Fibroblast of peridontal ligament (primary cell): ENCODE measurements around the gene TMC7.
"Not testable (repeated sequence)": the region's sequence is repeated elsewhere in the genome, so short reads cannot be mapped to it uniquely, and the experiment has no call there.

ENCODE experiments used
- DNase-seq: peaks from one replicate; pipeline ENCODE4 v3.0.0-alpha.2; 2010; ENCODE audit errors: extremely low read depth

The TMC7 gene

DNA sequence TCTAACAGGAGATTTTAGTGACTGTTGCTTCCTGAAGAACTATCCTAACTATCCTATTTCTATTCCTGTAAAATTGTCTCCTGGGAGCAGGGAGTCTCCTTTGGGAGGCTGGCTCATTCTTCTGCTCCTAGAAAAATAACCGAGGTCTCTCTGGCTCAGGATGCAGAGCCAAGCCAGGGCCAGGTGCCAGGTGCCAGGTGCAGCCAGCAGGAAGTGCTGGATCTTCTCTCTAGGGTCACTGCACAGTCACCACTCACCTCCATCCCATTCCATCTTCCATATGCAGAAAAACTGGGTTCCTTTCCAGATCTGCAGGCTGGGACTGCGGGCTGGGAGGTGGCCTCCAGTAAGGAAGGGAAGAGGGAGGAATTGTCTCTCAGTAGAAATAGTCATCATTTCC, 3.8 kb upstream of the TMC7 start:
- DNase-seq, result no peak

DNA sequence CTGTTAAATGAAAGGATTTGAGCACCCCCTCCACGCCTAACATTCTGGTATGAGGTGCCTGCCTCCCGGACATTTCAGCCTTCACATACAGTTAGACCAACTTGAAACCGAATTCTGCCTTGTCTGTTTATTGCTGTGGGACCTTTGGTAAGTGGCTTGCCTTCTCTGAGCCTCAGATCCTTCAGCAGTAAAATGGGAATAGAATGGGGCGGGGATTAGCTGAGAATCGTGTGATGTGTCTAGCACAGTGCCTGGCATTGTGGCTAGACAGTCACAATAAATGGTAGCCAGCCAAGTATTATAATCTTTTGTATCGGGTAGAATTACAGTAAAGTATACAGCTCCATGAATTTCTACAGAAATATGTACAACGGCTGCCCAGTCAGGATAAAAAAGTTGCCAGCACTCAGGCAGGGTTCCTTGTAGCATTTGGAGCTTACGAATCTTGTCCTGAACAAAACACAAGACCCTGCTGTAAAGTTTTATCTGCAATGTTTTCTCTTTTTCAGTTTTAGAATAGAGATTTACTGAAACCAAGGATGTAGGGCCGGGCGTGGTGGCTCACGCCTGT, 786 bp downstream of the TMC7 start:
- DNase-seq, result peak; percentile 24

DNA sequence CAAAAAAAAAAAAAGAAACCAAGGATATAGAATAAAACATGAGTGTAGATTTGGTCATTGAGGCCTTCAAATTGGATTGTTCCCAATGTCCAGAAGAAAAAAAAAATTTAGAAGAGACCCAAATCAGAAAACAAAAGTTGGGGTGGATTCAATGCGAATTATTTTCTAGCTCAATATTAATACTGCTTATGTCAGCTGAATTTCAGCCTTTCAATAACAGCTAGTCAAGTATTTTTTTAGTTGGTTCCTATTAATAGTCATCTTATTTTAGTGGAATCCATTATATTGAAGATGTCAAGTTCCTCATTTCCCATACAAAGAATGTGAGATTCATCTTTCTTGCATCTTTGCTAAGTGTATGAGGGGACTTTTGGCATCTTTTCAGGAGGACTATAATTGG, 1.5 kb downstream of the TMC7 start:
- DNase-seq, result not testable (repeated sequence)

DNA sequence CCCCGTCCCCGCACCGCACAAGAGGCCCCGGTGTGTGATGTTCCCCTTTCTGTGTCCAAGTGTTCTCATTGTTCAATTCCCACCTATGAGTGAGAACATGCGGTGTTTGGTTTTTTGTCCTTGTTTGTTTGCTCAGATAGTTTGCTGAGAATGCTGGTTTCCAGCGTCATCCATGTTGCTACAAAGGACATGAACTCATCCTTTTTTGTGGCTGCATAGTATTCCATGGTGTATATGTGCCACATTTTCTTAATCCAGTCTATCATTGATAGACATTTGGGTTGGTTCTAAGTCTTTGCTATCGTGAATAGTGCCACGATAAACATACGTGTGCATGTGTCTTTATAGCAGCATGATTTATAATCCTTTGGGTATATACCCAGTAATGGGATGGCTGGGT, 8.0 kb downstream of the TMC7 start:
- DNase-seq, result not testable (repeated sequence)

DNA sequence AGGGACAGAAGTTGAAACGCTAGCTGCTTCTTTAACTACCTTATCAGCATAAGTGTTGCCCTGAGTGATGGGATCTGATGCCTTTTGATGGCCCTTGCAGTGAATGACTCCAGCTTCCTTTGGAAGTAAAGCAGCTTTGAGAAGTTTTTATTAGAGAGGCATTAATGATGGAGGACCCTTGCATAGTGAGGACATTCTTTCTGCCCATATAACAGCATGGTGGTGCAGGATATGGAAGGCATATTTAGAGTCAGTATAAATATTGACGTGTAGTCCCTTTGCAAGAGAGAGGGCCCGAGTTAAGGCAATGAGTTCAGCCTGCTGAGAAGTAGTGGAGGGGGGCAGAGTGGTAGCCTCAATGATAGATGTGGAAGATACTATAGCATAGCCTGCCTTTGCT, 9.8 kb downstream of the TMC7 start:
- DNase-seq, result not testable (repeated sequence)

DNA sequence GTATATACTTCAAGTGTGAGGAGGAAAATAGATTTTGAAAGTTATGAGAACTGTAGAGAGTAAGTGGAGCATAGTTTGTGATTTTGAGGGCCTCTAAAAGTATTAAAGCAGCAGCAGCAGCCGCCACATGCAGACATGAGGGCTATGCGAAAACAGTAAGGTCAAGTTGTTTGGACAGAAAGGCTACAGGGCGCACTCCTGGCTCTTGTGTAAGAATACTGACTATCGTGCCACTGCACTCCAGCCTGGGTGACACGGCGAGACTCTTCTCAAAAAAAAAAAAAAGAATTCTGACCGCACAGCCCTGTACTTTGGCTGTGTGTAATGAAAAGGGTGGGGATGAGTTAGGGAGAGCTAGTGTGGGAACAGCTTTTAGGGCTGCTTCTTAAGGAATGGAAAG, 10.4 kb downstream of the TMC7 start:
- not testable (repeated sequence) for DNase-seq

DNA sequence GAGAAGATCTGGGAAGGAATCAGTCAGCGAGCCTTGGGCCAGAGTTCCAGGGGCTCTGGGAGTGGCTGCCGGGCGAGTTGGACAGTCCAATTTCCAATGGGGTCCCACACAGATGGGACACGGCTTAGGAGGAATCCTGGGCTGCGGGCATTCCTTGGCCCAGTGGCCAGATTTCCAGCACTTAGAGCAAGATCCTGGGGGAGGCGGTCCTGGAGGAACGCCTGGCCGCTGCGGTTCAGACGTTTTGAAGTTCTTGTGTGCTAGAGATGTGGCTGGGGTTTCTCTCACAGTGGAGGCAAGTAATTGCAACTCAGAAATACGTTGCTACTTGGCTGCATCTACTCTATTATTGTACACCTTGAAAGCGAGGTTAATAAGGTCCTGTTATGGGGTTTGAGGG, 11.7 kb downstream of the TMC7 start:
- not testable (repeated sequence) for DNase-seq

DNA sequence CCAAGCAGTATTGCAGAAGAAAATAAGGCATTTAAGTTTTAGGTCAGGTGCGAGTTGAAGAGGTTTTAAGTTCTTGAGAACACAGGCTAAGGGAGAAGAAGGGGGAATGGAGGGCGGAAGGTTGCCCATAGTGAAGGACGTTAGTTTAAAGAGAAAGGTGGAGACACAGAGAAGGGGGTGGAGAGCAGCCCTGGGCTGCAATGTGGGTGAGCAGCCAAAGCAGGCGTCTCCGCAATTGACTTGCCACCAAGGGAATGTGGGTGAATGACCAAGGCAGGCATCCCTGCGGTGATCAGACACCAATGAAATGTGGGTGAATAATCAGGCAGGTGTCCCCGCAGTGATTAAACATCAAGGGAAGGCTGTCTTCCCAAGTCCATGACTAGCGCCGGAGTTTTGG, 12.8 kb downstream of the TMC7 start:
- not testable (repeated sequence) for DNase-seq

DNA sequence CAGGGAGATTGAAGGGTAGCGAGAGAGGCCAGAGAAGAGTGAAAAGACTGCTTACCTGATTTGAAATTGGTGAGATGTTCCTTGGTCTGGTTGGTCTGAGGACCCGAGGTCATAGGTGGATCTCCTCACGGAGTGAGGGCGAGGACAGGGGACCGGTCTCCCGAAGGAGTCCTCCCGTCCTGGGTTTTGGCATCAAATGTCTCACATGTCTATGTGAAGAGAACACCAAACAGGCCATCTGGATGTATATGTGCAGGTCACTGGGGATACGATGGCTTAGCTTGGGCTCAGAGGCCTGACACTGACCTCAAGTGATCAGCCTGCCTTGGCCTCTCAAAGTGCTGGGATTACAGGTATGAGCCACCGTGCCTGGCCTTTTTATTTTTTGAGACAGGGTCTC, 13.3 kb downstream of the TMC7 start:
- DNase-seq, result not testable (repeated sequence)

DNA sequence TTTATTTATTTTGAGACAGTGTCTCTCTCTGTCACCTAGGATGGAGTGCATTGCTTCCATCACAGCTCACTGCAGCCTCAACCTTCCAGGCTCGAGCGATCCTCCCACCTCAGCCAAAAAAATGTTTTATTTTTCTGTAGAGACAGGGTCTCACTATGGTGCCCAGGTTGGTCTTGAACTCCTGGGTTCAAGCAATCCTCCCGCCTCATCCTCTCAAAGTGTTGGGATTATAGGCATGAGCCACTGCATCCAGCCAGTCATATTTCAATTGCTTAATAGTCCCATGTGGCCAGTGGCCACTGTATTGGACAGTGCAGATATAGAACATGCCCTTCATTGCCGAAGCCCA, 15.3 kb downstream of the TMC7 start:
- no peak for DNase-seq

DNA sequence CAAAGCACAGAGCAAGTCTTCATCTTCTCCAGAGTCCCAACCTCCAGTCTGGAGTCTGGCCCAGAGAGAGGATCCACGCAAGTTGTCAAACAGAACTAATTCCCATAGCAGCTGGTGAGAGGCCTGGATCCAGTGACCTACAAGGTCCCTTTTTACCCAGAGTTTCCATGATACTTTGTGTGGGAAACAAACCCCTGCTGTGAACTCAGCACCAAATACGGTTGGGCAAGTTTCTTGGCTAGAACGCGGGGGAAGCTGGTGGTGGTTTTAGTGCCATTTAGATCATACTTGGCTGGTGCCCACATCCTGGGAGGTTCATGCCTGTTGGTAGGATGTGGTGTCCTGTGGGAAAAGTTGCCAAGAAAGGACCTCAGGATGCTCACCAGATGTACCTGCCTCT, 18.1 kb downstream of the TMC7 start:
- DNase-seq, result peak; percentile 88

DNA sequence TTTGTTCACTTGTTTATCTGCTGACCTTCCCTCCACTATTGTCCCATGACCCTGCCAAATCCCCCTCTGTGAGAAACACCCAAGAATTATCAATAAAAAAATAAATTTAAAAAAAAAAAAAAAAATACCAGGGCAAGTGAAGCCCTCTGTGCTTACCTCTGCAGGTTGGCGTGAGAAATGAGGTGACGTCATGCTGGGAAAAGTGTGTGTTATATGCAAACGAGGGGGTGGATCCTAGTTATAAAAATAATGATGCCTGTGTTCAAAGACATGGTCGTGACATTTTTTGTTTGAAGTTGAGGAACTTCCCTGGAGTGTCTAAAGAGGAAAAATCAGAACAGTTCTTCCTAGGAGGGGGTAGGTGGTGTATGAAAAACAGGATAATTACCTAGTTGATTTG, 20.2 kb downstream of the TMC7 start:
- no peak for DNase-seq

DNA sequence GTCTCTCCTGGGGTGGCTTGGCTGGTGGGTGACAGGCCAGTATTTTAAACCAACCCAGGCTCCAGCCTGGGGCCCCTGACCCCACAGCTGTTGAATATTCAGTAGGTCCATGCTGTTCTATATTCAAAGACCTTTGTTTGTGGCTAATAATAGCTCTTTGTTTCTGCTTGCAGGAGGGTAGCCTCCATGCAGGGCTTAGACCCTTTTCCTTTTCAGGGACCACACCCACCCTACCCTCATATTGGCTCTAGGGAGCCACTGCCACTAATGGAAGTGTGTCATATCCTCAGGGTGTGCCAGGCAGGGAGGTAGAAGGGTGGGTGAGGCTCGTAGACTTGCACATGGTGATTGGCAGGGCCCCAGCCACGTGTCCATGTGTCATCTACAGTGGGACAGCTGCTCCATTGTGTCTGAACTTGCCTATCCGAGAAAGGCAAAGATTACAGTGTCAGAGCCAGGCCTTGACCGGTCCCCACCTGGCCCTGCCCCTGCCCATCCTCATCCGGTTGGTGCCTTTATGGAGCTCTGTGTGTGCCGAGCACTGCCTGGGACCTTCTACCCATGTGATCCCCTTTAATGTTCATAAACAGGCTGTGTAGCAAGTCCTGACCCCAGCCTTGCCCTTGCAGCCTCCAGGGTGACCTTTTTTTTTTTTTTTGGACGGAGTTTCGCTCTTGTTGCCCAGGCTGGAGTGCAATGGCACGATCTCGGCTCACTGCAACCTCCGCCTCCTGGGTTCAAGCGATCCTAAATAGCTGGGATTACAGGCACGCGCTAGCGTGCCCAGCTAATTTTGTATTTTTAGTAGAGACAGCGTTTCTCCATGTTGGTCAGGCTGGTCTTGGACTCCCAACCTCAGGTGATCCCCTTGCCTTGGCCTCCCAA, 22.1 kb downstream of the TMC7 start:
- no peak for DNase-seq

DNA sequence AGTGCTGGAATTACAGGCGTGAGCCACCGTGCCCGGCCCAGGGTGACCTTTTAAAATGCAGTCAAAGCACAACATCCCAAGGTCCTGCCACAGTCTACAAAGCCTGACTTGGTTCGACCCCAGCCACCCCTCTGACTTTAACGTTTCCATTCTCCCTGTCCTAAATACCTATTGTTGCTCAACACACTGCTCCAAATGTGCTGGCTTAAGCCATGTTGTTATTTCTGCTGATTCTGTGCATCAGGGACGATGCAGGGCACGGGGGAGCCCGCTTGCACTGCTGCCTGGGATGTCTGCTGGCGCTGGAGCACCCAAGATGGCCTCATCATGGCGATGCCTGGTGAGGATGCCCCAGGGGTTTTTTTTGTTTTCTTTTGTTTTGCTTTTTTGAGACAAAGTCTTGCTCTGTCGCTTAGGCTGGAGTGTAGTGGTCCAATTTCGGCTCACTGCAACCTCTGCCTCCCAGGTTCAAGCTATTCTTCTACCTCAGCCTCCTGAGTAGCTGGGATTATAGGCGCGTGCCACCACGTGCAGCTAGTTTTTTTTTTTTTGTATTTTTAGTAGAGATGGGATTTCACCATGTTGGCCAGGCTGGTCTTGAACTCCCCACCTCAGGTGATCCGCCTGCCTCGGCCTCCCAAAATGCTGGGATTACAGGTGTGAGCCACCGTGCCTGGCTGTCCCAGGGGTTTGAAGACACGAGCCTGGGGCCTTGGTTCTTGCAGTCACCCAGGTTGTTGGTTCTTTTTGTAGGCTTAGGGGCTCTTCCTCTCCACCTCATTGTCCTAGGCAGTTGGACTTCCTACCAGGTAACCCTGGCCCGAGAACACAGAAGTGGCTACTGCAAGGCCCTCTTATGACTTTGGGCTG, 22.9 kb downstream of the TMC7 start:
- no peak for DNase-seq

DNA sequence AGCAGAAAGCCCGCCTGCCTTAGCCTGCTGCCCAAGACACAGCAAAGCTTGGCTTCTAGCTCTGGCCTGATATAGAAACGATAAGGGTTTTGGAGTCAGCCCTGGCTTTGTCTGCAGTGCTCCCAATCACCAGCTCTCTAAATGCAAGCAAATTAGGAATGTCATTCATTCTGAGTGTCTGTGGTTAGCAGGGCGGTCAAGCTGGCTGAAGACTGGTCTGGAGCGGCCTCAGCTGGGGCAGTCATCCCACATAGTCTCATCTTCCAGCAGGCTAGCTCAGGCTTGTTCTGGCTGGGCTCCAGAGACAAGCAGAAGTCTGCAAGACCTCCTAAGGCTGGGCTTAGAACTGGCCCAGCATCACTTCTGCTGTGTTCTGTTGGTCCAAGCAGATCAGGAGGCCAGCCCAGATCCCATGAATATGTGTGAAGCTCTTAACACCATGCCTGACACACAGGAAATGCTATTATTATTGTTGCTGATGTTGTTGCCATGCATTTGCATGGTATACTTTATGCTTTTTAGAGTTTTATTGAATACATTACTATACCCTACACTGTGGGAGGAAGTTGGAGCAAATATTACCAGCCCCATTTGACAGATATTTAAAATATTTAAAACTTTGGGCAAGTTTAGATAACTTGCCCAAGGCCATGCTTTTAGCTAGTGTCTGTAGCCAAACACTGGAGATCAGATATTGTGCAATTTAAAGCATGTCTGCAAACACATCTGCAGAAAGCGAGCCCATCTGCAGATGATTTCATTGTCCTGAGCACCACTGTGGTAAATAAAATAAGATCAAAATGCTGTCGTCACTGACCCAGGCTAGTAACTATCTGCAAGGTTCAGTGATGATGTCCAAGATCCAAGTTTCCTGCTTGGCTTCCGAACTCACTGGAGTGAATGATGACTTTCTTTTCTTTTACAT, 24.8 kb downstream of the TMC7 start:
- DNase-seq, result peak; percentile 82

DNA sequence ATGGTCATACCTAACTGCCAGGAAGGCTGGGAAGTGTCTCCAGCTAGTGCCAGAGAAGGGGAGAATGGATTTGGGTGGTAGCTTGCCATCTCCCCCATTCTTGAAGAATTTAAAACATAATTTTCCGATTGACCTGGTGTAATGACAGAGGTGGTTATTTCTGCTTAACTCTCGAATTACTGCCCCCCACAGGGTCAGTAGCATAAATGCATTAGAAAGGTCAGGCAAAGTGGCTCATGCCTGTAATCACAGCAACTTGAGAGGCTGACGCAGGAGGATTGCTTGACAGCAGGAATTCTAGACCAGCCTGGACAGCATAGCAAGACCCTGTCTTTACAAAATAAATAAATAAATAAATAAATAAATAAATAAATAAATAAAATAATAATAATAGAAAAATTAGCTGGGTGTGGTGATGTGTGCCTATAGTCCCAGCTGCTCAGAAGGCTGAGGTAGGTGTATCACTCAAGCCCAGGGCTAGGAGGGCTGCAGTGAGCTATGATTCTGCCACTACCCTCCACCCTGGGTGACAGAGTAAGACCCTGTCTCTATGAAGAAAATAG, 27.5 kb downstream of the TMC7 start:
- DNase-seq, result no peak

DNA sequence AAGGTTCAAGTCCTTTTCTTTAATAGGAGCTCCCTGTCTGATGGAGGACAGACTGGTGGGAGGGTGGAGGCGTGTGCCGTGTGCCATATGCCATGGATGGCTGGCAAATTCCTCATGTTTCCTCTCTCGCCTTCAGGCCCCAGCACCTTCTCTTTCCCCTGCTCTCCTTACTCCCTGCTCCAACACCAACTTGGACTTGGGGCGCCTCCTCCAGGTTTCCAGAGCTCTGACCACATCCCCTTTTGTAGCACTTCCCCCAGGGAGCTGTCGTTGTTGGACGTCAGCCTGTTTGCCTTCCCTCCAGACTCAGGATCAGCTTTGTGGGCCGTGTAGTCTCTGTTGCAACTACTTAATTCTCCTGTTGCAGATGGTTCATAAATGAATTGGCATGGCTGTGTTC, 30.7 kb downstream of the TMC7 start:
- no peak for DNase-seq

DNA sequence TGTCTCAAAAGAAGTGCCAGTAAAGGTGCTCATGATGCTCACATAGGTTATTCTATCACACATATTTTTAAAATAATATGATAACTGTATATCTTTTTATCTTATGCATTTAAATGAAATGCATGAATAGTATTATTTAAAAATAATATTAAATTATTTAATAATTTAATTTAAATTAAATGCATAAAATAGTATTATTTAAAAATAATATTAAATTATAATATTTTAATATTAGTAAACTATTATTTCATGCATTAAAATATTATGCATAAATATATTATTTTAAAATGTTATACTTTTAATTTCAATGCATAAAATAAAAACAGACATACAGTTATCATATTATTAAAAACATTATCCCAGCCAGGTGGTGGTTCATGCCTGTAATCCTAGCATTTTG, 33.4 kb downstream of the TMC7 start:
- DNase-seq, result no peak

DNA sequence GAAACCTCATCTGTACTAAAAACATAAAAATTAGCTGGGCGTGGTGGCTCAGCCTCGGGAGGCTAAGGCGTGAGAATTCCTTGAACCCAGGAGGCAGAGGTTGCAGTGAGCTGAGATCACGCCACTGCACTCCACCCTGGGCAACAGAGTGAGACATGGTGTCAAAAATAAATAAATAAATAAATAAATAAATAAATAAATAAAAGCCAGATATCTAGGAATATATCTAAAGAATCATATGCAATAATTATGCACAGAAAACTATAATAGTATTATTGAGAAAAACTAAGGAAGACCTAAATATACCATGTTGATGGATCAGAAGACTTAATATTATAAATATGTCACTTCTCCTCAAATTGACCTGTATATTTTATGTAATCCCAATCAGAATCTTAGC, 37.0 kb downstream of the TMC7 start:
- DNase-seq, result no peak

DNA sequence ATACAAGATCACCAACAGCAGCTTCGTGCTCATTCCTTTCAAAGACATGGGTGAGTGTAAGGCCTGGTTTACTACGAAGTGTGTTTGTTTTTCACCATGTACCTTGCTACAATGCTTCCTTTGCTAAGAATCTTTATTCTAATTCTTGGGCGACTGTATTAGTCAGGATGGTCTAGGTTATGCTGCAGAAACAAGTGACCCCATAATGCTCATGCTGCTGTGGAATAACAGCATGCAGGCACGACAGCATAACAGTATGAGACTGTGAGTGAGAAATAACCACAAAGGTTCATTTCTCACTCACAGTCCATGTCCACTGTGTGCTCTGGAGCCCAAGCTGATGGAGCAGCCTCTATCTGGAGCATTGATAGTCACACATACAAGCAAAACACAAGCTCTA, 38.0 kb downstream of the TMC7 start:
- DNase-seq, result no peak

DNA sequence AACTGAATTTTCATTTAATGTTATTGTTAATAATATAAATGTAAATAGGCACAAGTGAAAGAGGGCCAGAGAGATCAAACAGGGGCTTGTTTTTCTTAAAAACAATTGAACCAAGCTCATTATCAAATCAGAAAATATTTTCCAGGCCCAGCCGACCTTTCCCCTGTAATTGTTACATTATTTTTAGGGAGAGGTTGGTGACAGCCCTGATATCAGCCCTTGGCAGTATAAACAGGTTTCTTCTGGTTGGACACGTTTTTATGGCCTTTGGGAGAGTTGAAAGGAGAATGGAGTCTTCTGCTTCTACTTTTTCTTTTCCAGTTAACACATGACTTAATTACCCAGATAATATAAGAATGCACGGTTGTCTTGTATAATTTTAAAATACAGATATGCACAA, 43.7 kb downstream of the TMC7 start:
- DNase-seq, result no peak
